HepG2 (cell line): ENCODE data around the gene GSTCD. TPM values are rescaled to one million over a fixed set of nuclear protein-coding genes. Genes with fewer than 3 reads are reported as not detected.

Experiments
- ATAC-seq: fragments of 200-7000 bp; cut with Tn5 transposase; 3 replicates; pipeline ENCODE4 v1.9.1; 2020; ENCODE audit warnings: mild to moderate bottlenecking, moderate library complexity
- BruUV-seq: library from RNA; stranded (reverse); fragments of 400-500 nt; replicated peaks from 2 replicates; lab custom pipeline; 2021; lab: Mats Ljungman, UMichigan
- CTCF ChIA-PET: fragments of 300-600 bp; formaldehyde crosslinking; extraction: SDS; loops from one replicate; lab custom pipeline; 2021; ENCODE audit warnings: low total read pairs, inconsistent platforms, low intra/inter-chr PET ratio; lab: Yijun Ruan, JAX
- POLR2A ChIA-PET: fragments of 350-600 bp; sonication (Branson Sonifier 250); formaldehyde crosslinking; loops from one replicate; lab custom pipeline; 2020; ENCODE audit warnings: antibody characterized with exemption, inconsistent platforms; lab: Yijun Ruan, JAX
- DNase-seq: peaks from one replicate; pipeline ENCODE4 v3.0.0-alpha.2; 2015; ENCODE audit warnings: low spot score
- FAIRE-seq: peaks from 3 replicates; lab custom pipeline; 2011; peaks lifted over from hg19 to GRCh38; lab: Jason Lieb, UNC
- H2AFZ ChIP-seq: one replicate; pipeline ENCODE4 v1.6.1; 2011; ENCODE audit warnings: low read length, inconsistent platforms
- H3K27ac ChIP-seq: fragments of 300-600 bp; 3 replicates; pipeline ENCODE4 v1.8.0; 2011; ENCODE audit warnings: mixed run types, mild to moderate bottlenecking, mixed read lengths, low read length, inconsistent platforms; ENCODE audit not compliant: insufficient read depth; ENCODE audit errors: extremely low read length
- H3K27me3 ChIP-seq, 2 experiments: fragments of 200-600 bp in 1 of 2; 2 replicates in 1 of 2; 3 replicates in 1 of 2; pipeline versions ENCODE4 v1.6.0 to v1.8.0; 2011; ENCODE audit warnings: low read length in 2 of 2, mild to moderate bottlenecking in 2 of 2, moderate library complexity in 2 of 2, inconsistent platforms in 1 of 2; ENCODE audit not compliant: insufficient read depth in 2 of 2, control insufficient read depth in 1 of 2
- H3K36me3 ChIP-seq, 2 experiments: fragments of 200-600 bp in 1 of 2; replicated peaks in 1 of 2; 2 replicates in 1 of 2; 3 replicates in 1 of 2; pipeline versions ENCODE4 v1.5.1 to v1.8.0; 2011; ENCODE audit warnings: low read length in 2 of 2, inconsistent platforms in 1 of 2; ENCODE audit not compliant: insufficient read depth in 2 of 2, control insufficient read depth in 1 of 2
- H3K4me1 ChIP-seq: 2 replicates; pipeline ENCODE4 v1.5.1; 2012; ENCODE audit warnings: low read length, inconsistent platforms; ENCODE audit not compliant: insufficient read depth
- H3K4me2 ChIP-seq: 2 replicates; pipeline ENCODE4 v1.6.0; 2011; ENCODE audit warnings: low read depth, low read length, inconsistent platforms
- H3K4me3 ChIP-seq, 3 experiments: fragments of 200-600 bp in 1 of 3; sonication (generic), shearing (Covaris generic) in 1 of 3; replicated peaks in 1 of 3; 2 replicates each; pipeline ENCODE4 v1.5.1; 2011 to 2016; ENCODE audit warnings: low read length in 3 of 3, inconsistent platforms in 2 of 3, low read depth in 2 of 3, mild to moderate bottlenecking in 2 of 3, control low read depth in 1 of 3, mixed read lengths in 1 of 3; ENCODE audit not compliant: insufficient read depth in 1 of 3
- H3K79me2 ChIP-seq: one replicate; pipeline ENCODE4 v1.6.1; 2011; ENCODE audit warnings: low read length, inconsistent platforms; ENCODE audit not compliant: insufficient read depth
- H3K9ac ChIP-seq: 2 replicates; pipeline ENCODE4 v1.6.0; 2011; ENCODE audit warnings: mild to moderate bottlenecking, low read depth, low read length, inconsistent platforms; ENCODE audit not compliant: insufficient read depth
- H3K9me3 ChIP-seq: 2 replicates; pipeline ENCODE4 v1.5.1; 2012; ENCODE audit warnings: mild to moderate bottlenecking, low read length
- H4K20me1 ChIP-seq: 2 replicates; pipeline ENCODE4 v1.6.0; 2011; ENCODE audit warnings: inconsistent platforms, mild to moderate bottlenecking, low read length, moderate library complexity; ENCODE audit not compliant: insufficient read depth
- HBP1 ChIP-seq: IDR thresholded peaks from 2 replicates; pipeline ENCODE4 v1.6.1; 2016; ENCODE audit warnings: low read depth, control low read depth
- JDP2 ChIP-seq: sonication (generic); formaldehyde crosslinking; IDR thresholded peaks from 2 replicates; pipeline ENCODE4 v1.8.1; 2022; ENCODE audit warnings: missing genetic modification reagents, borderline replicate concordance
- TIGD3 ChIP-seq: sonication (generic); formaldehyde crosslinking; IDR thresholded peaks from 2 replicates; pipeline ENCODE4 v1.5.1; 2020; ENCODE audit warnings: mild to moderate bottlenecking, missing genetic modification reagents, borderline replicate concordance
- XBP1 ChIP-seq: sonication (generic); formaldehyde crosslinking; IDR thresholded peaks from 2 replicates; pipeline ENCODE4 v1.5.0; 2020; ENCODE audit warnings: missing genetic modification reagents
- ZFP36L1 ChIP-seq: sonication (generic); formaldehyde crosslinking; IDR thresholded peaks from 2 replicates; pipeline ENCODE4 v1.8.0; 2022; ENCODE audit warnings: mild to moderate bottlenecking, missing genetic modification reagents, moderate library complexity
- ZSCAN5A ChIP-seq: sonication (generic); formaldehyde crosslinking; IDR thresholded peaks from 2 replicates; pipeline ENCODE4 v1.8.0; 2022; ENCODE audit warnings: mild to moderate bottlenecking, missing genetic modification reagents, borderline replicate concordance
- WGBS: methylation state at CpG from one replicate; pipeline ENCODE4 v1.1.6; 2017; ENCODE audit warnings: low lambda C conversion rate; 5-methylcytosine and 5-hydroxymethylcytosine counted together
- in situ Hi-C: cut with HindIII; loops from 2 replicates; pipeline ENCODE4 v1.10.0; 2017; ENCODE audit warnings: low pct_unique_long_range_greater_than_20kb; ENCODE audit not compliant: extremely low pct_ligation_motif_present
- intact Hi-C: fragments of 100-400 bp; cut with micrococcal nuclease; formaldehyde crosslinking; loops from one replicate; pipeline ENCODE4 v1.10.0; 2022; ENCODE audit not compliant: unreplicated experiment
- polyA plus RNA-seq, 8 experiments: library from polyadenylated mRNA; depleted of rRNA in 3 of 8; stranded (reverse) in 7 of 8; unstranded in 1 of 8; fragments of >200 nt; fragmentation: Illumina TruSeq in 4 of 8; extraction: Trizol in 4 of 8; gene quantifications; 2 replicates each; pipeline versions ENCODE4 v1.2.1 to v1.2.3, GENCODE V29; 2011 to 2016; ENCODE audit warnings: low read depth in 4 of 8, missing spikeins in 1 of 8, mixed read lengths in 1 of 8; ENCODE audit not compliant: insufficient read depth in 1 of 8
- total RNA-seq, 5 experiments: library from RNA; depleted of rRNA; stranded (reverse); fragments of >200 nt; fragmentation: Illumina TruSeq; extraction: Trizol; gene quantifications; 2 replicates each; pipeline ENCODE4 v1.2.3, GENCODE V29; 2016; ENCODE audit warnings: low read depth in 1 of 5

Gene GSTCD
- total and polyA plus RNA-seq, 2 of the 13 experiments (the other 11 are each of a cell fraction or from before 2014, with no cell fraction given), result 7.9 to 30.8 TPM

- Histone ChIP-seq H3K9ac (no peak overlapping the region), H3K4me1 (no peaks in the 10 kb centered on the region), H3K4me3 (no peak overlapping the region), H3K9me3 (no peaks in the 10 kb centered on the region), H3K27ac (no peak overlapping the region), H3K36me3 (no peaks in the 10 kb centered on the region), H2AFZ (no peak overlapping the region), H4K20me1 (no peaks in the 10 kb centered on the region), H3K4me2 (no peak overlapping the region), H3K27me3 (no peaks in the 10 kb centered on the region), H3K79me2 (no peaks in the 10 kb centered on the region)
- no peak for ATAC-seq
- in situ Hi-C loops, result no loop called here
- no peak for DNase-seq
- ChIA-PET POLR2A (no interaction called here), CTCF (no interaction called here)
- intact Hi-C loops, result no loop called here
- no peak for FAIRE-seq
- 94% methylated on average over 1 of the region's 1 CpG for WGBS
- BruUV-seq, result no TSS peak
- TF ChIP-seq TIGD3 (no peak), ZFP36L1 (no peak), HBP1 (CRISPR knock-in tag) (no peak), XBP1 (CRISPR knock-in tag) (no peak), ZSCAN5A (CRISPR knock-in tag) (no peak), JDP2 (no peak)
Measured at GRCh38 chr4:105758958-105759357, 50.4 kb downstream of the GSTCD start.
